GM19193 (cell line): ENCODE data around the gene GTF2H4.

Source experiments
- POLR2A ChIP-seq: IDR thresholded peaks from 4 replicates; pipeline ENCODE4 v1.6.1; 2011; ENCODE audit not compliant: insufficient read depth, insufficient read length; ENCODE audit errors: extremely low read depth

The GTF2H4 gene

DNA sequence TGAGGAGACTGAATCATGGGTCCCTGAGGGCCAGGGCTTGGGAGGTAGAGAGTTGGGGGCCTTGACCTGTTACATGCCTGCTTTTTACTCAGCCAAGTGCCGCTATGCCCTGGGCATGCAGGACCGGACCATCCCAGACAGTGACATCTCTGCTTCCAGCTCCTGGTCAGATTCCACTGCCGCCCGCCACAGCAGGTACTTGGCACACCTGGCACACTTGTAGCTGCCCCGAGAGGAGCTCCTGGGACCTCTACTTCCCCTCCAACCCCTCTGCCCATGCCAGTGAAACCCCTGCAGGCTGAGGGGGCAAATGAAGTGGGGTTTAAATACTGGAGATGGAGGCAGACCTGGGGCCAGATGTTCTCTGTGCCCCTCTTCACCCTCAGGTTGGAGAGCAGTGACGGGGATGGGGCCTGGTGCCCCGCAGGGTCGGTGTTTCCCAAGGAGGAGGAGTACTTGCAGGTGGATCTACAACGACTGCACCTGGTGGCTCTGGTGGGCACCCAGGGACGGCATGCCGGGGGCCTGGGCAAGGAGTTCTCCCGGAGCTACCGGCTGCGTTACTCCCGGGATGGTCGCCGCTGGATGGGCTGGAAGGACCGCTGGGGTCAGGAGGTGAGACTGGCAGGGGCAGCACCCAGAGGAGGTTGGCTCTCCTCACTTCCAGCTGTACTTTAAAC, 19.1 kb upstream of the GTF2H4 start:
- no peak for TF ChIP-seq POLR2A

DNA sequence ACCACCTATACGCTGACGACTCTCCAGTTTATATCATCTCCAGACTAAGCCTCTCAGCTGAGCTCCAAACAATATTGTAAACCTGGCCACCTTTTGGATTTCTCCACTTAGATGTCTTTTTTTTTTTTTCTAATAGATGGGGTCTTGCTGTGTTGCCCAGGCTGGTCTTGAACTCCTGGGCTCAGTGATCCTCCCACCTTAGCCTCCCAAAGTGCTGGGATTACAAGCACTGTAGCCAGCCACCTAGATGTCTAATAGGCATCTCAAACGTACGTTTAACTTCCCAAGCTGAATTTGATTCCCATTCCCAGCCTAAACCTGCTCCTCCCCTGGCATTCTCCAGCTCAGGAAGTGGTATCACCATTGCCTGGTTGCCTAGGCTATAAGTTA, 18.5 kb upstream of the GTF2H4 start:
- no peak for TF ChIP-seq POLR2A

DNA sequence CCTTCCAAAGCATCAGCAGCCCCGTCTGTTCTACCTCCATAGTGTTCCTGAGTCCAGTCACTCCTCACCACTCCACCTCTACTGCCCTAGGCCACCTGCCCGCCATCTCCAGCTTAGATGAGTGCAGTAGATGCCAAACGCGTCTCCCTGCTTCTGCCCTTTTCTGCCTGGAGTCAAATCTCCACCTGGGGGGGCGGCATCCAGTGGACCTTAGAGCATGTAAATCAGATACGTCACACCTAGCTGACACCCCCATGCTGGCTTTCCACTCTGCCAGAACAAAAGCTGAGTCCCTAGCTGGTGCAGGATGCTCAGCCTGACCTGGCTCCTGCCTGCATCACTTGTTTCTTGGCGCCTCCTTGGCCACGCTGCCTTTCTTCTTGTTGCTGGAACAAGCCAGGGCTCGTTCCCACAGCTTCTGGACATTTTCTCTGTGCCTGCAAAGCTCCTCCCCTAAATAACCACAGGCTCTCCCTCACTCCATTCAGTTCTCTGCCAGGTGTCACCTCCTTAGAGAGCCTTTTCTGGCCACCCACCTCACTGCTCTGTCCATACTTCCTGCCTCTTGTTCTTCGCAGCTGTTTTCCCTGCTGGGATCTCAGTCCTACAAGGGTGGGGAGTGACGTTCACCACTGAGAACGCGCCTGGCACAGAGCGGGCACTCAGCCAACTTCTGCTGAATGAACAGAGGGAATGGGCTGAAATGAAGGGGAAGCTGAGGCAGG, 17.9 kb upstream of the GTF2H4 start:
- no peak for TF ChIP-seq POLR2A

DNA sequence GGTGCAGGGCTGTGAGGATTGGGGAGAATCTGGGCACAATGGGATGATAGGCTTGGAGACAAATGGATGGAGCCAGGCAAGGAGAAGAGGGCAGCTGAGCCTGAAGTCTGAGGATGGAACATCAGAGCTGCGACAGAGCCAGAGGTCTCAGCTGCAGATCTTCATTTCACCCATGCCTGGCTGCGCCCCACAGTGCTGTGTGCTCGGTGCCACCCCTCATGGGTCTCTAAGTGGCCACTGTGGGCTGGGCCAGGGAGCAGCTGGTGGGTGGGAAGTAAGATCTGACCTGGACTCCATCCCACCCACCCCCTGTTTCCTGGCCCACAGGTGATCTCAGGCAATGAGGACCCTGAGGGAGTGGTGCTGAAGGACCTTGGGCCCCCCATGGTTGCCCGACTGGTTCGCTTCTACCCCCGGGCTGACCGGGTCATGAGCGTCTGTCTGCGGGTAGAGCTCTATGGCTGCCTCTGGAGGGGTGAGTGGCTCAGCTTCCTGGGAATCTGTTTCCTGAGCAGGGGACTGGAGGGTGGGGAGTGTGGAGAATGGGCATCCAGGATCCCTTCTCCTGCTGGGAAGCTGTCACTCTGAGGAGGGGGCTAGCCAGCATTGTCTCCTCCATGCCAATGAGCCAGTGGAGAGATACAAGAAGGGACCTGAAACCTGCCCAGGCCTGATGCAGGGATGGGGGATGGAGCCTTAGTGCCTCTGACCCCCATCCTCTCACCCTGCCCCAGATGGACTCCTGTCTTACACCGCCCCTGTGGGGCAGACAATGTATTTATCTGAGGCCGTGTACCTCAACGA, 17.2 kb upstream of the GTF2H4 start:
- no peak for TF ChIP-seq POLR2A

DNA sequence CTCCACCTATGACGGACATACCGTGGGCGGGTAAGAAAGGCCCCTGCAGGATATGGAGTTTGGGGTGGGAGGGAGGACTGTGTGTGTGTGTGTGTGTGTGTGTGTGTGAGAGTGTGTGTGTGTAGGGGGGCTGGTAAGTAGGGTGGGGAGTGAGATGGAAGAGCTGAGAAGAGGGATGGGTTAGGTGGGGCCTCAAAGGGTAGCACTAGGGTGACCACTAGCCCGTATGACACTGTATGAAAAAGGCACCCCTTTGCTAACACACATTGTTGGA, 16.6 kb upstream of the GTF2H4 start:
- no peak for TF ChIP-seq POLR2A

DNA sequence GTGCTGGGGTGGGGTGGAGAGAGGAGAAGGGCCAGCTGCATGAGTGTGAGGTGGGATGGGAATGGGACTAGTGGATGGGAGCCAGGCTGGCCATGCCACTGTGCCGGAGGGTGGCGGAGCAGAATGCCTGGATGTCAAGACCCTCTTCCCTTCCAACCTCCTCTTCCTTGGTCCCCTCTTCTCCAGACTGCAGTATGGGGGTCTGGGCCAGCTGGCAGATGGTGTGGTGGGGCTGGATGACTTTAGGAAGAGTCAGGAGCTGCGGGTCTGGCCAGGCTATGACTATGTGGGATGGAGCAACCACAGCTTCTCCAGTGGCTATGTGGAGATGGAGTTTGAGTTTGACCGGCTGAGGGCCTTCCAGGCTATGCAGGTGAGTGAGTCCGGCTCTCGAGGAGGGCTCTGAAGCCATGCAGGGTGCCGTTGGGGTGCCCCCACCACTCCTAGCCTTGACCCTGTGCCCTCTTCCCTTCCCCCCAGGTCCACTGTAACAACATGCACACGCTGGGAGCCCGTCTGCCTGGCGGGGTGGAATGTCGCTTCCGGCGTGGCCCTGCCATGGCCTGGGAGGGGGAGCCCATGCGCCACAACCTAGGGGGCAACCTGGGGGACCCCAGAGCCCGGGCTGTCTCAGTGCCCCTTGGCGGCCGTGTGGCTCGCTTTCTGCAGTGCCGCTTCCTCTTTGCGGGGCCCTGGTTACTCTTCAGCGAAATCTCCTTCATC, 16.0 kb upstream of the GTF2H4 start:
- TF ChIP-seq POLR2A: no peak

DNA sequence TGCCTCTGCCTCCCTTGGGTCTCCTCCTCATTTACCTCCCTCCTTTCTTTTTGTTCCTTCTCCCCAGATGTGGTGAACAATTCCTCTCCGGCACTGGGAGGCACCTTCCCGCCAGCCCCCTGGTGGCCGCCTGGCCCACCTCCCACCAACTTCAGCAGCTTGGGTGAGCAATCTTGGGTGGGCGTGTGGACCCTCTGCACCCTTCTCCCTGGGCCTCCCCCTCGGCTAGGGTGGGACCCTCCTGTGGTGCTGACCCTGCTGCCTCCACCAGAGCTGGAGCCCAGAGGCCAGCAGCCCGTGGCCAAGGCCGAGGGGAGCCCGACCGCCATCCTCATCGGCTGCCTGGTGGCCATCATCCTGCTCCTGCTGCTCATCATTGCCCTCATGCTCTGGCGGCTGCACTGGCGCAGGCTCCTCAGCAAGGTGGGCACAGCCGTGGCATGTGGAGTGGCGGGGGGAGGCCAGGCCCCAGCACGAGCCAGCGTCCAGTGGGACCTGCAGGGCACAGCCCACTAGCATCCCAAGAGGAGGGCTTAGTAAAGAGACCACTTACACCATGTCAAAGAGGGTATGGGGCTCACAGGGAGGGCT, 14.9 kb upstream of the GTF2H4 start:
- TF ChIP-seq POLR2A: no peak

DNA sequence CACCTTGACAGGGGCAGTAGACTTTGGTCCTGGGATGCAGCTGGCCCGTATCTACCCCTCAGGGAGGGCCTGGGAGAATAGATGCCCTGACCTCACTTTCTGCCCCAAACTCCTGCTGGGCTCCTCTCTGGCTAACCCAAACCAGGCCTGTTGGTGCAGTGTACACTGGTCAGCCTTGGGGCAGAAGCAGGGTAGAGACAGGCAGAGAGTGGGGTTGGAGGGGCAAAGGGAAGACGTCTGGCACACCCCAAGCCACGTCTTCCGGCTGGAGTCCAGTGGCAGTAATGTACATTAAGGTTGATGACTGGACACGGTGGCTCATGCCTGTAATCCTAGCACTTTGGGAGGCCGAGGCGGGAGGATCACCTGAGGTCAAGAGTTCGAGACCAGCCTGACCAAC, 14.3 kb upstream of the GTF2H4 start:
- no peak for TF ChIP-seq POLR2A

DNA sequence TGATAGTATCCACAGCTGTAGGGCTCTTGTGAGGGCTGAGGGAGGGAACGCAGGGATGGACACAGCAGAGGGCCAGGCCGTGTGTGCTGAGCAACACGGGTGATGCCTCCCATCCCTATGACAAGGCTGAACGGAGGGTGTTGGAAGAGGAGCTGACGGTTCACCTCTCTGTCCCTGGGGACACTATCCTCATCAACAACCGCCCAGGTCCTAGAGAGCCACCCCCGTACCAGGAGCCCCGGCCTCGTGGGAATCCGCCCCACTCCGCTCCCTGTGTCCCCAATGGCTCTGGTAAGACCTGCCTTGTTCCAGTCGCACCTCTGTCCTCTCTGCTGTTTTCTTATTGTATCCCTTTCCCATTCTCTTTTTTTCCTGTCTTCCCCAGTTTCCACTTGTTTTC, 13.6 kb upstream of the GTF2H4 start:
- TF ChIP-seq POLR2A: no peak

DNA sequence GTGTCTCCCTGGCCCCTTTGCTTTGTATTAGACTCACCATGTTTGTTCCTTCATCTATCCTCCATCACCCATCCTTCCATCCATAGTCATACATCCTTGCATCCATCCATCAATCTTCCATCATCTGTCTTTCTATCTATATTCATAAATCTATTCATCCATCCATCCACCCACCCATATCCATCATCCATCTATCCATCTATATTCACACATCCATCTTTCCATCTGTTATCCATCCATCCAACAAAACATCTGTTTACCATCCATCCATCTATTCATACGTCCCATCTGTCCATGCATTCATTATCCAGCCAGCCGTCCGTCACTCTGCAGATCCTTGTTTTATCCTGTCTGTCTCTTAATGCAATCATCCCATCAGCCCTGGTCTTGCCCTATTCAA, 13.1 kb upstream of the GTF2H4 start:
- no peak for TF ChIP-seq POLR2A

DNA sequence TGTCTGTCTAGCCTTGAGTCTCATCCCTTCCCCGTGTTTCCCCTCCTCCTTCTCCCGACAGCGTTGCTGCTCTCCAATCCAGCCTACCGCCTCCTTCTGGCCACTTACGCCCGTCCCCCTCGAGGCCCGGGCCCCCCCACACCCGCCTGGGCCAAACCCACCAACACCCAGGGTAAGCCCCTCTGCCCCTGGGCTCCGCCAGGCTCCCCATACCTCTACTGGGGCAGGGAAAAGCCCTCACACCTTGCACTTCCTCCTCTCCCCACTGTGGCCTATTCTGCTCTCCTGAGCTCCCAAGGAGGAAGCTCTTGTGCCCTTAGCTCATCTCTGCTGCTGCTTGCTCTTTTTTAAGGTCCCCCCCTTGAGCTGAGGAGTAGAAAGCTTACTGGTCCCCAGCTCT, 12.7 kb upstream of the GTF2H4 start:
- no peak for TF ChIP-seq POLR2A

DNA sequence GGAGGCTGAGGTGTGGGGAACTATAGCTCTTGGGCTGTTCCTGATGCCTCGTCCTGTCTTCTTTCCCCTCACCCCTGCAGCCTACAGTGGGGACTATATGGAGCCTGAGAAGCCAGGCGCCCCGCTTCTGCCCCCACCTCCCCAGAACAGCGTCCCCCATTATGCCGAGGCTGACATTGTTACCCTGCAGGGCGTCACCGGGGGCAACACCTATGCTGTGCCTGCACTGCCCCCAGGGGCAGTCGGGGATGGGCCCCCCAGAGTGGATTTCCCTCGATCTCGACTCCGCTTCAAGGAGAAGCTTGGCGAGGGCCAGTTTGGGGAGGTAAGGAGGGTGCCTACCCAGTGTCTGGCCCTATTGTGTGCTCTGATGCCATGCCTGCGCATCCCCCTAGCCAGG, 11.5 kb upstream of the GTF2H4 start:
- no peak for TF ChIP-seq POLR2A

DNA sequence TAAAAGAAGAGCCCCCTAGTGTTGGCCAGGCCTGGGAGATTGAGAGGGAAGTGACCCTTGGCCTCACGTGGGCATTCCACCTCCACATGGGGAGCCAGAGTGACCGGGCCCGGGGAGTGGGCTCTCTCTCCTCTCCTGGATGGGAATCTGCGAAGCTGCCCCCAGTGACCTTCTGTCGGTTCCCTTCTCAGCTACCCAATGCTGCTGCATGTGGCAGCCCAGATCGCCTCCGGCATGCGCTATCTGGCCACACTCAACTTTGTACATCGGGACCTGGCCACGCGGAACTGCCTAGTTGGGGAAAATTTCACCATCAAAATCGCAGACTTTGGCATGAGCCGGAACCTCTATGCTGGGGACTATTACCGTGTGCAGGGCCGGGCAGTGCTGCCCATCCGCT, 10.1 kb upstream of the GTF2H4 start:
- TF ChIP-seq POLR2A: no peak

DNA sequence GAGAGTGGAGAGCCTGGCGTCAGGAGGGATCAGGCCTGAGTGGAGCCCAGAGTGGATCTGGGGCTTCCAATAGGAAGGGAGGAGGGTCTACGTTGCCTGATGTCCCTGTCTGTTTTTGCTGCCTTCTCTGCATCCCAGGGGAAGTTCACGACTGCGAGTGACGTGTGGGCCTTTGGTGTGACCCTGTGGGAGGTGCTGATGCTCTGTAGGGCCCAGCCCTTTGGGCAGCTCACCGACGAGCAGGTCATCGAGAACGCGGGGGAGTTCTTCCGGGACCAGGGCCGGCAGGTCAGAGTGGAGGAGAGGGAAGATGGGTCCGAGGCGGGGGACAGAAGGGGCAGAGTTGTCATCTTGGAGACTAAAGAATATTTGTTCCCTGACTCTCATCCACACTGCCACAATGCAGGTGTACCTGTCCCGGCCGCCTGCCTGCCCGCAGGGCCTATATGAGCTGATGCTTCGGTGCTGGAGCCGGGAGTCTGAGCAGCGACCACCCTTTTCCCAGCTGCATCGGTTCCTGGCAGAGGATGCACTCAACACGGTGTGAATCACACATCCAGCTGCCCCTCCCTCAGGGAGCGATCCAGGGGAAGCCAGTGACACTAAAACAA, 9.2 kb upstream of the GTF2H4 start:
- no peak for TF ChIP-seq POLR2A

DNA sequence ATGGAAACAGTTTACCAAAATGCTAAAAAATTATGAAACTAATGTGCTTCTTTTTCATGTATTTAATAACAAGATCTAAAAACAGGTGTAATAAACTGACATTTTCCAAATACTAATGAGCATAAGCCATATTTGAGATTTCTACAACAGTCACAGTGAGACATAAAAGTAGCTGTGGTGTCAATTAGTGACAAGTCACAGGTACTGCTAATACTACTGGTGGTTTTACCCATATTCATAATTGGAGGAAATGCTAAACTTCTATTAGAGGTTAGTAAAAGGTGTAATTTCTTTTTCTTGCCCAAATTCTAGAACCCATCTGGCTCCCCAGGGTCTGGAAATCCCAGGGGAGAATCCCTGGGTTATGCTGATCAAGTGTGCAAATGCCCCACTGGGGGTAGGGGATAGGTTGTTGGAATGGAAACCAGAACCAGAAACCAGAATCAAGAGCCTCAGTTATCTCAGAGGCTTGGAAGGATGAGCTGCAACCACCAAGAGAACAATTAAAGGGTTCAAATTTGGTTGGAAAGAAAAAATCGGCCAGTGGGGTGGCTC, 7.1 kb upstream of the GTF2H4 start:
- no peak for TF ChIP-seq POLR2A

DNA sequence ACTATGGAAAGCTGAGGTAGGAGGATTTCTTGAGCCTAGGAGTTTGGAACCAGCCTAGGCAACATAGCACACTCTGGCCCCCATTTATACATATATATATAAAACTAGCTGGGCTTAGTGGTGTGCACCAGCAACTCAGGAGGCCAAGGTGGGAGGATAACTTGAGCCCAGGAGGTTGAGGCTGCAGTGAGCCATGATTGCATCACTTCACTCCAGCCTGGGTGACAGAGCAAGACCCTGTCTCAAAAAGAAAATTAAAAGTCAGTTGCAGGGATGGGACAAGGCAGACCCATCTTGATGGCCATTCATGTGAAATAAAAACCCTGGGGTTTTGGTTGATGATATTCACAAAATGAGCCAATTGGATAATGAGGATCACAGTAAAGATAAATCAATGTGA, 6.6 kb upstream of the GTF2H4 start:
- TF ChIP-seq POLR2A: no peak
